PC-9 (cell line): ENCODE results near the gene ZNF616. TPM values are rescaled to one million over a fixed set of nuclear protein-coding genes. Genes with fewer than 3 reads are reported as not detected.

ENCODE experiments used
- BruUV-seq: library from RNA; stranded (reverse); fragments of 400-500 nt; replicated peaks from 2 replicates; lab custom pipeline; 2021; lab: Mats Ljungman, UMichigan
- CTCF ChIA-PET: fragments of 300-600 bp; sonication (Branson Sonifier 250); formaldehyde crosslinking; loops from one replicate; lab custom pipeline; 2022; ENCODE audit warnings: antibody characterized with exemption; lab: Charles Lee
- POLR2A ChIA-PET: fragments of 300-600 bp; sonication (Branson Sonifier 250); formaldehyde crosslinking; loops from one replicate; lab custom pipeline; 2022; ENCODE audit warnings: antibody characterized with exemption; ENCODE audit not compliant: unreplicated experiment; lab: Charles Lee
- DNase-seq, 2 experiments: peaks; one replicate each; pipeline versions ENCODE4 v3.0.0 to v3.0.0-alpha.2; 2015 to 2022; ENCODE audit warnings: mixed read lengths in 1 of 2
- H2AFZ ChIP-seq: fragments of 200-600 bp; sonication (generic); 2 replicates; pipeline ENCODE4 v1.8.1; 2017; ENCODE audit warnings: antibody characterized with exemption
- H3F3A ChIP-seq: fragments of 200-600 bp; sonication (generic); 2 replicates; pipeline ENCODE4 v1.8.1; 2017; ENCODE audit warnings: antibody characterized with exemption, mild to moderate bottlenecking, low read depth; ENCODE audit not compliant: insufficient read depth
- H3K27ac ChIP-seq: fragments of 200-600 bp; sonication (generic); 2 replicates; pipeline ENCODE4 v1.6.1; 2016; ENCODE audit warnings: mixed run types
- H3K27me3 ChIP-seq: fragments of 200-600 bp; sonication (generic); 2 replicates; pipeline ENCODE4 v1.6.1; 2016; ENCODE audit warnings: low read depth, mixed run types; ENCODE audit not compliant: insufficient read depth
- H3K36me3 ChIP-seq: fragments of 200-600 bp; sonication (generic); 2 replicates; pipeline ENCODE4 v1.6.1; 2016; ENCODE audit warnings: low read depth, mixed run types
- H3K4me1 ChIP-seq: fragments of 200-600 bp; sonication (generic); replicated peaks from 2 replicates; pipeline ENCODE4 v1.6.1; 2016; ENCODE audit warnings: mixed run types; ENCODE audit not compliant: insufficient read depth
- H3K4me2 ChIP-seq: fragments of 200-600 bp; sonication (generic); 2 replicates; pipeline ENCODE4 v1.6.1; 2017; ENCODE audit warnings: mixed run types
- H3K4me3 ChIP-seq: fragments of 200-600 bp; sonication (generic); 2 replicates; pipeline ENCODE4 v1.6.1; 2016; ENCODE audit warnings: mixed run types
- H3K79me2 ChIP-seq: fragments of 200-600 bp; sonication (generic); 2 replicates; pipeline ENCODE4 v1.6.1; 2017; ENCODE audit warnings: low read depth, mixed run types
- H3K9me2 ChIP-seq: fragments of 200-600 bp; sonication (generic); 2 replicates; pipeline ENCODE4 v1.8.1; 2017; ENCODE audit warnings: mild to moderate bottlenecking; ENCODE audit not compliant: insufficient read depth
- H3K9me3 ChIP-seq: fragments of 200-600 bp; sonication (generic); 2 replicates; pipeline ENCODE4 v1.8.1; 2016; ENCODE audit warnings: low read depth; ENCODE audit not compliant: insufficient read depth
- H4K20me1 ChIP-seq: fragments of 200-600 bp; sonication (generic); 2 replicates; pipeline ENCODE4 v1.8.1; 2017; ENCODE audit not compliant: insufficient read depth
- EZH2 ChIP-seq: fragments of 200-600 bp; sonication (generic); IDR thresholded peaks from 2 replicates; pipeline ENCODE4 v1.8.0; 2017; ENCODE audit warnings: antibody characterized with exemption, low read depth
- intact Hi-C: fragments of 100-400 bp; cut with micrococcal nuclease; formaldehyde crosslinking; loops from one replicate; pipeline ENCODE4 v1.10.0; 2022; ENCODE audit not compliant: unreplicated experiment
- total RNA-seq: library from RNA; stranded (reverse); gene quantifications from 2 replicates; pipeline ENCODE4 v1.2.3, GENCODE V29; 2021
- TF ChIP-seq, protein P1 (sequence below): fragments of 200-600 bp; sonication (generic); conservative IDR thresholded peaks from 2 replicates; pipeline ENCODE4 v1.6.1; 2017; ENCODE audit warnings: mixed run types, antibody characterized with exemption, mild to moderate bottlenecking, moderate library complexity

Gene ZNF616
- total RNA-seq, 1 experiment from 2014 or later, result 12.6 TPM

DNA sequence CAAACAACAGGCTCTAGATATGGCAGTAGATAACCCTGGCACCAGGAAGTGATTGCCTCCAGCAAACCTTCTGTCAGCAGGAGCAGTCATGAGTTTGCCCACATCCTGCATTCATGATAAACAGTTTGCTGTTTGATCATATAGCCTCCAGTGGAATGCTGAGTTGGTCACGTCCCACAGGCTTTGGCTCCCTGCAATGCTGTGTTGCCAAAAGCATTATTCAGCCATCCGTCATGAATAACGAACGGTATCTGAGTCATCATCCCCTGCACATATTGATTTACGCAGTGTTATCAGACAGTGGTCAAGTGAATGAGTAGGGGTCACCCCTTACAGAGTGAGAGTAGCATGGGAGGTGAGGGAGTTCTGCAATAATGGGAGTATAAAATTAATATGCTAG lies 69.2 kb downstream of the ZNF616 start:
- ChIA-PET CTCF (no interaction called here), POLR2A (no interaction called here)
- no TSS peak for BruUV-seq
- Histone ChIP-seq H3K9me2 (no peaks in the 10 kb centered on the region), H3K27me3 (no peaks in the 10 kb centered on the region), H3K4me3 (no peak overlapping the region), H3K79me2 (no peaks in the 10 kb centered on the region), H3F3A (peaks cover 12% of the 10 kb centered on the region; the same call in 1 of the 2 replicates), H3K36me3 (peaks cover 94% of the 10 kb centered on the region), H2AFZ (no peak overlapping the region), H3K27ac (no peak overlapping the region), H3K4me2 (no peak overlapping the region), H3K4me1 (no peaks in the 10 kb centered on the region), H4K20me1 (no peaks in the 10 kb centered on the region), H3K9me3 (peaks cover 93% of the 10 kb centered on the region)
- no peak for DNase-seq
- intact Hi-C loops, result no loop called here
- TF ChIP-seq, protein P1, sequence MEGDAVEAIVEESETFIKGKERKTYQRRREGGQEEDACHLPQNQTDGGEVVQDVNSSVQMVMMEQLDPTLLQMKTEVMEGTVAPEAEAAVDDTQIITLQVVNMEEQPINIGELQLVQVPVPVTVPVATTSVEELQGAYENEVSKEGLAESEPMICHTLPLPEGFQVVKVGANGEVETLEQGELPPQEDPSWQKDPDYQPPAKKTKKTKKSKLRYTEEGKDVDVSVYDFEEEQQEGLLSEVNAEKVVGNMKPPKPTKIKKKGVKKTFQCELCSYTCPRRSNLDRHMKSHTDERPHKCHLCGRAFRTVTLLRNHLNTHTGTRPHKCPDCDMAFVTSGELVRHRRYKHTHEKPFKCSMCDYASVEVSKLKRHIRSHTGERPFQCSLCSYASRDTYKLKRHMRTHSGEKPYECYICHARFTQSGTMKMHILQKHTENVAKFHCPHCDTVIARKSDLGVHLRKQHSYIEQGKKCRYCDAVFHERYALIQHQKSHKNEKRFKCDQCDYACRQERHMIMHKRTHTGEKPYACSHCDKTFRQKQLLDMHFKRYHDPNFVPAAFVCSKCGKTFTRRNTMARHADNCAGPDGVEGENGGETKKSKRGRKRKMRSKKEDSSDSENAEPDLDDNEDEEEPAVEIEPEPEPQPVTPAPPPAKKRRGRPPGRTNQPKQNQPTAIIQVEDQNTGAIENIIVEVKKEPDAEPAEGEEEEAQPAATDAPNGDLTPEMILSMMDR, result no peak
- TF ChIP-seq EZH2, result no peak

DNA sequence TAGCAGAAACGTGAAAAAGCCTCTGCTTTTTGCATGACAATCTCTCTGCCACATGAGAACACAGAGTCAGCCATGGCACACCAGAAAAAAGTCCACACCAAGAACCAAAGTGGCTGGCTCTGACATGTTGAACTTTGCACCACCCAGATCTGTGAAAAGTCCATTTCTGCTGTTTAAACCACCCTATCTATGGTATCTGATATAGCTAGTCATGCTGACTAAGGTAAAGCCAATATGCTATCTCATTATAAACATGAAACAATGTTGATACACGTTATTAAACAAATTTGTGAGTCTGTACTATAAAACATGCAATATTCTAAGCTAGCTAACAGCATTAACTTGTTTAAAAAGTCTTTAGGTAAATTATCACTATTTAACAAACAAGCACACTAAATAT lies 70.1 kb downstream of the ZNF616 start:
- H3K4me1 ChIP-seq, result no peaks in the 10 kb centered on the region
- no peak overlapping the region for H3K4me3 ChIP-seq
- ChIA-PET CTCF (no interaction called here), POLR2A (no interaction called here)
- H3K27me3 ChIP-seq, result no peaks in the 10 kb centered on the region
- no peak for DNase-seq
- peaks cover 93% of the 10 kb centered on the region for H3K9me3 ChIP-seq
- no peak overlapping the region for H3K27ac ChIP-seq
- intact Hi-C loops, result no loop called here
- no peaks in the 10 kb centered on the region for H3K9me2 ChIP-seq
- H3F3A ChIP-seq, result peaks cover 12% of the 10 kb centered on the region; the same call in 1 of the 2 replicates
- no peaks in the 10 kb centered on the region for H3K79me2 ChIP-seq
- TF ChIP-seq, protein P1, result no peak
- no peak for TF ChIP-seq EZH2
- peaks cover 94% of the 10 kb centered on the region for H3K36me3 ChIP-seq
- H4K20me1 ChIP-seq, result no peaks in the 10 kb centered on the region
- BruUV-seq, result no TSS peak
- H2AFZ ChIP-seq, result no peak overlapping the region
- H3K4me2 ChIP-seq, result no peak overlapping the region

DNA sequence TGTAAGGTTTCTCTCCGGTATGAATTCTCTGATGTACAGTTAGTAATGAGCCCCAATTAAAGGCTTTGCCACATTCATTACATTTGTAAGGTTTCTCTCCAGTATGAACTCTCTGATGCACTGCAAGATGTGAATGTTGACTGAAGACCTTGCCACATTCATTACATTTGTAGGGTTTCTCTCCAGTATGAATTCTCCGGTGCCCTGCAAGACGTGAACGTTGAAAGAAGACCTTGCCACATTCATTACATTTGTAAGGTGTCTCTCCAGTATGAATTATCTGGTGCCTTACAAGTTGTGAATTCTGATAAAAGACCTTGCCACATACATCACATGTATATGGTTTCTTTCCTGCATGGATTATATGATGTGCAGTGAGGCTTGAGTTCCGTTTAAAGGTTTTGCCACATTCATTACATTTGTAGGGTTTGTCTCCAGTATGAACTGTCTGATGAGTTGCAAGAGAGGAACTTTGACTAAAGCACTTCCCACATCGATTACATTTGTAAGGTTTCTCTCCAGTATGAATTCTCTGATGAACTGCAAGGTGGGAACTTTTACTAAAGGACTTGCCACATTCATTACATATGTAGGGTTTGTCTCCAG lies 73.4 kb downstream of the ZNF616 start:
- TF ChIP-seq, protein P1, result no peak
- TF ChIP-seq EZH2, result no peak
- H3K9me3 ChIP-seq, result peaks cover 94% of the 10 kb centered on the region
- H3K79me2 ChIP-seq, result no peaks in the 10 kb centered on the region
- no peak overlapping the region for H2AFZ ChIP-seq
- H3F3A ChIP-seq, result peaks cover 12% of the 10 kb centered on the region; the same call in 1 of the 2 replicates
- intact Hi-C loops, result no loop called here
- CTCF ChIA-PET, result no interaction called here
- no peaks in the 10 kb centered on the region for H3K9me2 ChIP-seq
- H3K36me3 ChIP-seq, result peaks cover 73% of the 10 kb centered on the region
- no peaks in the 10 kb centered on the region for H3K4me1 ChIP-seq
- POLR2A ChIA-PET, result no interaction called here
- H3K27ac ChIP-seq, result no peak overlapping the region
- H3K4me3 ChIP-seq, result peak overlapping the region; percentile 4; the same call in 1 of the 2 replicates
- no peak for DNase-seq
- no peaks in the 10 kb centered on the region for H4K20me1 ChIP-seq
- BruUV-seq, result no TSS peak
- H3K4me2 ChIP-seq, result no peak overlapping the region
- H3K27me3 ChIP-seq, result no peaks in the 10 kb centered on the region
